ENCODE measurements around the gene TDP1. TPM values are rescaled to one million over a fixed set of nuclear protein-coding genes. Genes with fewer than 3 reads are reported as not detected.

TDP1 gene
- total and polyA plus RNA-seq, 2 donors (not counting 1 experiment from before 2014, with no cell fraction given), result 20.5 to 55.9 TPM

DNA sequence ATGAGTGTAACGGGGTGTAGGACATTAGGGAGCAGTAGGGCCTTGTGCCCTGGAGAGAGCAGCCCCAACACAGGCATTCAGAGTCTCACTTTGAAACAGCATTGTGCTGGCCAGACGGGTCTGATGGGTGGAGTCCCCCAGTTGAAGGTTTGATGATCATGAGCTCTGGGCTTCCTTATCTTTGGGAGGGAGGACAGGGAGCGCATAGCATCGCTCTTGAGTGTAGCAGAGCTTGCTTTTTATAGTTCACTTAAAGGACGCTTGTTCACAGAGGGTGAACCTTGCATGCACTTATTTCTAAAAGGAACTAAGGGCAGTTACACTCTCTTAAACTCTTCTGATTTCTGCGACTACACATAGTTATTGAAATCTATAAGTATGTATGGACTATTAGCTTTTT lies 116.6 kb downstream of the TDP1 start:
- intact Hi-C loops (cut with micrococcal nuclease), result no loop called here
- Histone ChIP-seq H3K27ac (ENCODE audit: low read length in 2 of 2) (no peak overlapping the region), H4K20me1 (ENCODE audit: control insufficient read depth, insufficient read depth, low read length, poor library complexity, severe bottlenecking) (no peaks in the 10 kb centered on the region), H3K4me1 (ENCODE audit: control insufficient read depth in 2 of 2, insufficient read depth in 2 of 2, low read length in 2 of 2) (no peaks in the 10 kb centered on the region), H2AFZ (ENCODE audit: insufficient read depth, low read depth, low read length, poor library complexity, severe bottlenecking) (no peak overlapping the region), H3K27me3 (replicated peaks in 1 of 4; ENCODE audit: control extremely low read depth in 1 of 4, control insufficient read depth in 3 of 4, insufficient read depth in 4 of 4, low read length in 3 of 4) (peaks cover 0 to 10% (median 3%) of the 10 kb centered on the region in 4 experiments), H3K79me2 (ENCODE audit: control insufficient read depth, insufficient read depth, low read length) (no peaks in the 10 kb centered on the region), H3K36me3 (replicated peaks in 1 of 2; ENCODE audit: control extremely low read depth in 1 of 2, control insufficient read depth in 1 of 2, extremely low read depth in 1 of 2, insufficient read depth in 2 of 2, low read length in 1 of 2) (no peaks in the 10 kb centered on the region), H3K4me3 (ENCODE audit: control extremely low read depth in 1 of 5, extremely low read depth in 1 of 5, insufficient read depth in 1 of 5, low read depth in 2 of 5, low read length in 4 of 5) (no peak overlapping the region), H3K9ac (ENCODE audit: low read length) (no peak overlapping the region), H3K9me3 (ENCODE audit: control extremely low read depth in 1 of 3, control insufficient read depth in 2 of 3, insufficient read depth in 1 of 3, low read length in 2 of 3) (no peaks in the 10 kb centered on the region), H3K4me2 (replicated peaks; ENCODE audit: low read depth, low read length, poor library complexity, severe bottlenecking) (no peak overlapping the region)
- no peaks in the 10 kb centered on the region for H3K4me1 Mint-ChIP-seq
- no peak for DNase-seq
- TF ChIP-seq EZH2 (IDR thresholded peaks at IDR 0.05; ENCODE audit: borderline replicate concordance, insufficient read depth, low read depth, low read length, poor library complexity, severe bottlenecking) (no peak), CTCF (IDR thresholded peaks at IDR 0.05) (no peak)
- H3K27ac Mint-ChIP-seq, result no peak overlapping the region
- no peak overlapping the region for H3K4me3 Mint-ChIP-seq
- ATAC-seq (ENCODE audit: low read depth), result no peak
- POLR2A ChIA-PET, result no interaction called here
- 76% methylated on average over 4 of the region's 6 CpGs for WGBS (ENCODE audit: insufficient coverage)
- CTCF ChIA-PET, result no interaction called here
- no peaks in the 10 kb centered on the region for H3K9me3 Mint-ChIP-seq (ENCODE audit: insufficient read depth)
- H3K27me3 Mint-ChIP-seq, result peaks cover 23% of the 10 kb centered on the region

- Mint-ChIP-seq H3K4me1 (no peaks in the 10 kb centered on the region), H3K9me3 (ENCODE audit: insufficient read depth) (no peaks in the 10 kb centered on the region), H3K27me3 (peaks cover 34% of the 10 kb centered on the region), H3K27ac (no peak overlapping the region), H3K4me3 (no peak overlapping the region)
- H3K27me3 ChIP-seq (replicated peaks in 1 of 4; ENCODE audit: control extremely low read depth in 1 of 4, control insufficient read depth in 3 of 4, insufficient read depth in 4 of 4, low read length in 3 of 4), result peaks cover 0 to 14% (median 0%) of the 10 kb centered on the region in 4 experiments
- POLR2A ChIA-PET, result no interaction called here
- H3K9ac ChIP-seq (ENCODE audit: low read length), result no peak overlapping the region
- 100% methylated on average over 1 of the region's 2 CpGs for WGBS (ENCODE audit: insufficient coverage)
- DNase-seq (no peak), ATAC-seq (ENCODE audit: low read depth) (no peak)
- H3K4me3 ChIP-seq (ENCODE audit: control extremely low read depth in 1 of 5, extremely low read depth in 1 of 5, insufficient read depth in 1 of 5, low read depth in 2 of 5, low read length in 4 of 5), result no peak overlapping the region
- no peaks in the 10 kb centered on the region for H3K4me1 ChIP-seq (ENCODE audit: control insufficient read depth in 2 of 2, insufficient read depth in 2 of 2, low read length in 2 of 2)
- H3K9me3 ChIP-seq (ENCODE audit: control extremely low read depth in 1 of 3, control insufficient read depth in 2 of 3, insufficient read depth in 1 of 3, low read length in 2 of 3), result no peaks in the 10 kb centered on the region
- CTCF ChIA-PET, result no interaction called here
- no peaks in the 10 kb centered on the region for H3K36me3 ChIP-seq (replicated peaks in 1 of 2; ENCODE audit: control extremely low read depth in 1 of 2, control insufficient read depth in 1 of 2, extremely low read depth in 1 of 2, insufficient read depth in 2 of 2, low read length in 1 of 2)
- TF ChIP-seq CTCF (IDR thresholded peaks at IDR 0.05), result no peak
- no peak for TF ChIP-seq EZH2 (IDR thresholded peaks at IDR 0.05; ENCODE audit: borderline replicate concordance, insufficient read depth, low read depth, low read length, poor library complexity, severe bottlenecking)
- H3K79me2 ChIP-seq (ENCODE audit: control insufficient read depth, insufficient read depth, low read length), result no peaks in the 10 kb centered on the region
- intact Hi-C loops (cut with micrococcal nuclease), result no loop called here
- H2AFZ ChIP-seq (ENCODE audit: insufficient read depth, low read depth, low read length, poor library complexity, severe bottlenecking), result no peak overlapping the region
- H4K20me1 ChIP-seq (ENCODE audit: control insufficient read depth, insufficient read depth, low read length, poor library complexity, severe bottlenecking), result no peaks in the 10 kb centered on the region
- no peak overlapping the region for H3K4me2 ChIP-seq (replicated peaks; ENCODE audit: low read depth, low read length, poor library complexity, severe bottlenecking)
- H3K27ac ChIP-seq (ENCODE audit: low read length in 2 of 2), result no peak overlapping the region
Observed at GRCh38 chr14:90079576-90079975, 123.8 kb downstream of the TDP1 start.

All from B cell (primary cell).